Nephron (organoid): ENCODE results near the gene STK10.
A peak's percentile ranks its signal among the peaks of the same experiment; 100 is the strongest.
"Not testable (repeated sequence)": the region's sequence is repeated elsewhere in the genome, so short reads cannot be mapped to it uniquely, and the experiment has no call there.

Experiments
- H3K27ac Mint-ChIP-seq, 3 experiments: 2 replicates each; pipeline ENCODE4 v1.8.0; 2020; ENCODE audit warnings: mixed read lengths in 3 of 3, mild to moderate bottlenecking in 2 of 3, moderate library complexity in 1 of 3
- H3K27me3 Mint-ChIP-seq: 2 replicates; pipeline ENCODE4 v1.8.0; 2021; ENCODE audit warnings: low read depth, mild to moderate bottlenecking, moderate library complexity, mixed read lengths
- H3K36me3 Mint-ChIP-seq: 2 replicates; pipeline ENCODE4 v1.8.0; 2020; ENCODE audit warnings: low read depth, mixed read lengths
- H3K4me1 Mint-ChIP-seq: 2 replicates; pipeline ENCODE4 v1.8.0; 2020; ENCODE audit warnings: mixed read lengths
- H3K4me3 Mint-ChIP-seq, 3 experiments: 2 replicates each; pipeline ENCODE4 v1.8.0; 2020; ENCODE audit warnings: mild to moderate bottlenecking in 3 of 3, mixed read lengths in 3 of 3, moderate library complexity in 2 of 3
- H3K9me3 Mint-ChIP-seq: 2 replicates; pipeline ENCODE4 v1.8.0; 2020; ENCODE audit warnings: mixed read lengths
- TF ChIP-seq, protein P1 (sequence below), 3 experiments: fragments of 200-600 bp; sonication (generic); IDR thresholded peaks; one replicate each; pipeline ENCODE4 v1.5.0; 2021; ENCODE audit warnings: antibody characterized with exemption in 3 of 3; ENCODE audit not compliant: unreplicated experiment in 3 of 3

Gene STK10

GRCh38 chr5:172038167-172038566, 149.9 kb downstream of the STK10 start:
- no peaks in the 10 kb centered on the region for H3K27me3 Mint-ChIP-seq
- H3K4me3 Mint-ChIP-seq, result no peak overlapping the region
- TF ChIP-seq, protein P1, sequence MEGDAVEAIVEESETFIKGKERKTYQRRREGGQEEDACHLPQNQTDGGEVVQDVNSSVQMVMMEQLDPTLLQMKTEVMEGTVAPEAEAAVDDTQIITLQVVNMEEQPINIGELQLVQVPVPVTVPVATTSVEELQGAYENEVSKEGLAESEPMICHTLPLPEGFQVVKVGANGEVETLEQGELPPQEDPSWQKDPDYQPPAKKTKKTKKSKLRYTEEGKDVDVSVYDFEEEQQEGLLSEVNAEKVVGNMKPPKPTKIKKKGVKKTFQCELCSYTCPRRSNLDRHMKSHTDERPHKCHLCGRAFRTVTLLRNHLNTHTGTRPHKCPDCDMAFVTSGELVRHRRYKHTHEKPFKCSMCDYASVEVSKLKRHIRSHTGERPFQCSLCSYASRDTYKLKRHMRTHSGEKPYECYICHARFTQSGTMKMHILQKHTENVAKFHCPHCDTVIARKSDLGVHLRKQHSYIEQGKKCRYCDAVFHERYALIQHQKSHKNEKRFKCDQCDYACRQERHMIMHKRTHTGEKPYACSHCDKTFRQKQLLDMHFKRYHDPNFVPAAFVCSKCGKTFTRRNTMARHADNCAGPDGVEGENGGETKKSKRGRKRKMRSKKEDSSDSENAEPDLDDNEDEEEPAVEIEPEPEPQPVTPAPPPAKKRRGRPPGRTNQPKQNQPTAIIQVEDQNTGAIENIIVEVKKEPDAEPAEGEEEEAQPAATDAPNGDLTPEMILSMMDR (IDR thresholded peaks at IDR 0.05; ENCODE audit: unreplicated experiment in 3 of 3), result no peak
- H3K27ac Mint-ChIP-seq, result no peak overlapping the region
- peaks cover 3% of the 10 kb centered on the region for H3K9me3 Mint-ChIP-seq
- no peaks in the 10 kb centered on the region for H3K4me1 Mint-ChIP-seq
- no peaks in the 10 kb centered on the region for H3K36me3 Mint-ChIP-seq

DNA sequence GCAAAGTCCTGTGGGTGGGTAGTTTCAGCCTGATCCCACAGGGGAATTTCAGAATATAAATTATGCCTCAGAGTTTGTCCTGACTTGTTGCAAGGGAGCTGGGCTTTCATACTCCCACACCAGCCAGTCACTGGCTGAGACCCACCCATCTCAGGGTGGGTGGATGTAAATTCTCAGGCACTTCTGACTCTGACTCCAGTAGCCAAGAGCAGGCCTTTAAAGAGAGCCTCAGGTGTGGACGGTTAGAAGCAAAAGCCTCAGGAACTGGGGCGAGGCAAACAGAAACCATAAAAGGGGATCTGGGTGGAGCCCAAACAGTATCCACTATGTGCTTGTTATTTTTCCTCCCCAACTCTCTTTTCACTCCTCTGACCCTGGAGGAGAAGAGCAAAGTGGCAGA, 153.0 kb downstream of the STK10 start:
- H3K27ac Mint-ChIP-seq, result no peak overlapping the region
- no peaks in the 10 kb centered on the region for H3K4me1 Mint-ChIP-seq
- H3K36me3 Mint-ChIP-seq, result peaks cover 5% of the 10 kb centered on the region
- TF ChIP-seq, protein P1 (IDR thresholded peaks at IDR 0.05; ENCODE audit: unreplicated experiment in 3 of 3), result no peak
- H3K9me3 Mint-ChIP-seq, result peaks cover 17% of the 10 kb centered on the region
- H3K27me3 Mint-ChIP-seq, result peaks cover 6% of the 10 kb centered on the region
- no peak overlapping the region for H3K4me3 Mint-ChIP-seq

GRCh38 chr5:172031894-172032461, 156.0 kb downstream of the STK10 start:
- peaks cover 5% of the 10 kb centered on the region for H3K36me3 Mint-ChIP-seq
- TF ChIP-seq, protein P1 (IDR thresholded peaks at IDR 0.05; ENCODE audit: unreplicated experiment in 3 of 3), result no peak
- peaks cover 14% of the 10 kb centered on the region for H3K9me3 Mint-ChIP-seq
- peaks cover 10% of the 10 kb centered on the region for H3K27me3 Mint-ChIP-seq
- H3K4me1 Mint-ChIP-seq, result peaks cover 10% of the 10 kb centered on the region
- no peak overlapping the region for H3K27ac Mint-ChIP-seq
- H3K4me3 Mint-ChIP-seq, result no peak overlapping the region

- peaks cover 5% of the 10 kb centered on the region for H3K36me3 Mint-ChIP-seq
- H3K4me3 Mint-ChIP-seq, result no peak overlapping the region
- H3K9me3 Mint-ChIP-seq, result peaks cover 14% of the 10 kb centered on the region
- H3K27ac Mint-ChIP-seq, result no peak overlapping the region
- H3K27me3 Mint-ChIP-seq, result peaks cover 10% of the 10 kb centered on the region
- TF ChIP-seq, protein P1 (IDR thresholded peaks at IDR 0.05; ENCODE audit: unreplicated experiment in 3 of 3), result no peak
- peaks cover 10% of the 10 kb centered on the region for H3K4me1 Mint-ChIP-seq
Observed at GRCh38 chr5:172029876-172030275, 158.1 kb downstream of the STK10 start.

GRCh38 chr5:172028167-172028566, 159.9 kb downstream of the STK10 start:
- Mint-ChIP-seq H3K4me3 (no peak overlapping the region), H3K9me3 (peaks cover 14% of the 10 kb centered on the region), H3K27ac (peak overlapping the region in 1 of 3 experiments; percentile 64), H3K27me3 (peaks cover 10% of the 10 kb centered on the region), H3K36me3 (peaks cover 5% of the 10 kb centered on the region), H3K4me1 (peaks cover 10% of the 10 kb centered on the region)
- TF ChIP-seq, protein P1 (IDR thresholded peaks at IDR 0.05; ENCODE audit: unreplicated experiment in 3 of 3), result no peak

GRCh38 chr5:172020110-172020786, 167.8 kb downstream of the STK10 start:
- TF ChIP-seq, protein P1 (IDR thresholded peaks at IDR 0.05; ENCODE audit: unreplicated experiment in 3 of 3), result peak in 1 of 3 experiments; percentile 12
- H3K9me3 Mint-ChIP-seq, H3K27me3 Mint-ChIP-seq, H3K36me3 Mint-ChIP-seq, H3K4me3 Mint-ChIP-seq, H3K4me1 Mint-ChIP-seq, H3K27ac Mint-ChIP-seq: not testable (repeated sequence)
